HL-60 (cell line): Measurements from ENCODE around the gene ANAPC5.

Experiments used
- DNase-seq, 2 experiments: peaks; one replicate each; pipeline ENCODE4 v3.0.0-alpha.2; 2010 to 2020; ENCODE audit warnings: low read depth in 1 of 2, low spot score in 1 of 2
- H3K27ac ChIP-seq: fragments of 250-450 bp; sonication (Bioruptor Pico); replicated peaks from 2 replicates; pipeline ENCODE4 v1.5.1; 2020; ENCODE audit warnings: mild to moderate bottlenecking, moderate library complexity
- H3K27me3 ChIP-seq: fragments of 250-450 bp; sonication (Bioruptor Pico); 2 replicates; pipeline ENCODE4 v1.5.1; 2021; ENCODE audit warnings: mild to moderate bottlenecking, moderate library complexity; ENCODE audit not compliant: insufficient read depth, poor library complexity, severe bottlenecking
- H3K4me3 ChIP-seq: replicated peaks from 2 replicates; pipeline ENCODE4 v1.5.1; 2011; ENCODE audit warnings: mild to moderate bottlenecking, control low read depth, low read length; ENCODE audit not compliant: insufficient read depth
- CTCF ChIP-seq: IDR thresholded peaks from one replicate; pipeline ENCODE4 v1.5.1; 2011; ENCODE audit warnings: low read length, control low read depth, inconsistent platforms; ENCODE audit not compliant: insufficient read depth
- GABPA ChIP-seq: IDR thresholded peaks from 2 replicates; pipeline ENCODE4 v1.6.1; 2012; ENCODE audit warnings: low read depth
- POLR2AphosphoS5 ChIP-seq: IDR thresholded peaks from 2 replicates; pipeline ENCODE4 v1.6.1; 2012; ENCODE audit warnings: low read depth
- REST ChIP-seq: IDR thresholded peaks from 2 replicates; pipeline ENCODE4 v1.6.1; 2012; ENCODE audit warnings: low read depth; ENCODE audit not compliant: insufficient replicate concordance
- SPI1 ChIP-seq: IDR thresholded peaks from 2 replicates; pipeline ENCODE4 v1.6.1; 2012; ENCODE audit warnings: low read depth, mild to moderate bottlenecking, borderline replicate concordance

ANAPC5 gene

GRCh38 chr12:121365416-121366062 lies 13.3 kb upstream of the ANAPC5 start:
- no peak for TF ChIP-seq REST
- TF ChIP-seq CTCF, result no peak
- no peak overlapping the region for H3K4me3 ChIP-seq
- no peak overlapping the region for H3K27ac ChIP-seq
- DNase-seq, result no peak
- no peaks in the 10 kb centered on the region for H3K27me3 ChIP-seq

- DNase-seq, result peak in 1 of 2 experiments; percentile 28
- TF ChIP-seq POLR2AphosphoS5 (no peak), GABPA (no peak), SPI1 (peak; percentile 55; the same call in 1 of the 2 replicates), CTCF (no peak)
- Histone ChIP-seq H3K27me3 (no peaks in the 10 kb centered on the region), H3K4me3 (no peak overlapping the region), H3K27ac (no peak overlapping the region)
Measured at GRCh38 chr12:121364683-121365121, 12.5 kb upstream of the ANAPC5 start.

GRCh38 chr12:121358073-121358472 lies 5.9 kb upstream of the ANAPC5 start:
- TF ChIP-seq GABPA, result no peak
- no peak for TF ChIP-seq SPI1
- TF ChIP-seq CTCF, result no peak
- no peak for TF ChIP-seq REST
- no peak for TF ChIP-seq POLR2AphosphoS5
- DNase-seq, result no peak
- Histone ChIP-seq H3K27ac (no peak overlapping the region), H3K4me3 (no peak overlapping the region), H3K27me3 (no peaks in the 10 kb centered on the region)

- no peak overlapping the region for H3K27ac ChIP-seq
- no peaks in the 10 kb centered on the region for H3K27me3 ChIP-seq
- no peak for DNase-seq
- H3K4me3 ChIP-seq, result no peak overlapping the region
- no peak for TF ChIP-seq SPI1
- no peak for TF ChIP-seq POLR2AphosphoS5
- no peak for TF ChIP-seq REST
Measured at GRCh38 chr12:121357331-121357730, 5.1 kb upstream of the ANAPC5 start.
